Measurements from ENCODE around the gene ASCC1. TPM values are rescaled to one million over a fixed set of nuclear protein-coding genes. Genes with fewer than 3 reads are reported as not detected.

Gene ASCC1
- total RNA-seq, 1 experiment from 2014 or later: 22.4 TPM

DNA sequence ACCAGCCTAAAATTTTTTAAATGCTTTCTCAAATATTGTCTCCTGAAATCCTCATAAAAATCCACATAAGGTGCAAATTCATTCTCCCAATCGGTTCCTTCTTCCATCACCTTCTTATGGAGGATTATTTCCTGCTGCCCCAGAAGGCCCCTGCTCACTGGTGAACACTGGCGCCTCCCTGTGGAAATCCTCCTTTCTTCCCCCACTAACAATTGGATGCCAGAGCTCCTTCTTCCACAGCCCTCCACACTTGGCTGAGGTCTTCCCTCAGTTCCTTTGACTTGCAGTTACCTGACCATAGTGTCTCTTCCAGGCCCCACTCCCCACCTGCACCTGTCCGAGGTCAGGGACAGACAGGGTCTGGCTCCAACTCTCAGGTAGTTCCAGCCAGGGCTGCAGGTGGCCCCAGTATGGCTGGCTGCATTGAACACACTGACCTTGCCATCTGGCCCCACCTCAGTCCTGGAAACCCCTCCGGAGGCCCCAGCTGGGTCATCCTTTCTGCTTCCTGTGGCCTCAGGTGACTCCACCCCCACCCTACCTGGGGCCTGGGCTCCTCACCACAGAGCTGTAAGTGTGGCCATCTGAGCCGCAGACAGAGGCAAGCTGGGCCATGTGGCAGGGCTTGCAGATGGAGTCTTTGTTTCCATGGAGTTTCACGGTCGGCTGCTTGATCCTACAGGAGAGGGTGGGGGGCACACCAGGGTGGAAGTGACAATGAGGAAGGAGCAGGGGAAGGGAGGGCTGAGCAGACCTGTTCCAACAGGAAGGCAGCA lies 146.1 kb downstream of the ASCC1 start:
- peak; percentile 60 for DNase-seq (ENCODE audit: low read depth, low spot score)
- in situ Hi-C loops (cut with HindIII; ENCODE audit: low pct_unique_long_range_greater_than_20kb, low sequenced_read_pairs): no loop called here

GRCh38 chr10:72068901-72069446 lies 147.1 kb downstream of the ASCC1 start:
- in situ Hi-C loops (cut with HindIII; ENCODE audit: low pct_unique_long_range_greater_than_20kb, low sequenced_read_pairs): no loop called here
- DNase-seq (ENCODE audit: low read depth, low spot score): no peak

DNA sequence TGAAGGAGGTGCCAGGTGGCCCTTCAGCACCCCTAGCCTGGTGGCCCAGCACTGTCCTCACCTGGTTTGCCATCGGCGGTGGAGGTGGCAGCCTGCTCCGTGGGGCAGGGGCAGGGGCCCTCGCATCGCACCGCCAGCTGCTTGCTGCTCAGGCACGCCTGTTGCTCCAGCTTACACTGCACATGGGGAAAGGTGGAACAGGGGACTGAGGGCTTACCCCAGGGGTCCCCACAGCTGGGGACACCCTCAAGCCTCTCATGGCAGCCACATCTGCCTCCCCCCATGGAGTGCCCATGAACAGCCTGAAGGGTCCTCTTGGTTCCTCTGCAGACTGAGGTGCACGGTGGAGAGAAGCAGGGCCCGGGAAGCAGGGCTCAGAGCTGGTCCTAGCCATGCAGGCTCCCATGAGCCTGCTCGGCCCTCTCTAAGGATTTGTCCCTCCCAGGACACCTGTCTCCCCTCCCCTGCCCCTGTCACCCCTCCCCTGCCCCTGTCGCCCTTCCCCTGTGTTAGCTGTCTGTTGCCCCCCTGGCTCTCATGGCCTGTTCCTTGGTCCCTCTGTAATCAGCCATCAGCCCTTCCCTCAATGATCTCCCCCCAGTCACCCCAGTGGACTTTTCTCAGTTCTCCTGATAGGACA lies 147.8 kb downstream of the ASCC1 start:
- in situ Hi-C loops (cut with HindIII; ENCODE audit: low pct_unique_long_range_greater_than_20kb, low sequenced_read_pairs): no loop called here
- no peak for DNase-seq (ENCODE audit: low read depth, low spot score)

- no peak for DNase-seq (ENCODE audit: low read depth, low spot score)
- in situ Hi-C loops (cut with HindIII; ENCODE audit: low pct_unique_long_range_greater_than_20kb, low sequenced_read_pairs): no loop called here
Observed at GRCh38 chr10:72067463-72068125, 148.5 kb downstream of the ASCC1 start.

DNA sequence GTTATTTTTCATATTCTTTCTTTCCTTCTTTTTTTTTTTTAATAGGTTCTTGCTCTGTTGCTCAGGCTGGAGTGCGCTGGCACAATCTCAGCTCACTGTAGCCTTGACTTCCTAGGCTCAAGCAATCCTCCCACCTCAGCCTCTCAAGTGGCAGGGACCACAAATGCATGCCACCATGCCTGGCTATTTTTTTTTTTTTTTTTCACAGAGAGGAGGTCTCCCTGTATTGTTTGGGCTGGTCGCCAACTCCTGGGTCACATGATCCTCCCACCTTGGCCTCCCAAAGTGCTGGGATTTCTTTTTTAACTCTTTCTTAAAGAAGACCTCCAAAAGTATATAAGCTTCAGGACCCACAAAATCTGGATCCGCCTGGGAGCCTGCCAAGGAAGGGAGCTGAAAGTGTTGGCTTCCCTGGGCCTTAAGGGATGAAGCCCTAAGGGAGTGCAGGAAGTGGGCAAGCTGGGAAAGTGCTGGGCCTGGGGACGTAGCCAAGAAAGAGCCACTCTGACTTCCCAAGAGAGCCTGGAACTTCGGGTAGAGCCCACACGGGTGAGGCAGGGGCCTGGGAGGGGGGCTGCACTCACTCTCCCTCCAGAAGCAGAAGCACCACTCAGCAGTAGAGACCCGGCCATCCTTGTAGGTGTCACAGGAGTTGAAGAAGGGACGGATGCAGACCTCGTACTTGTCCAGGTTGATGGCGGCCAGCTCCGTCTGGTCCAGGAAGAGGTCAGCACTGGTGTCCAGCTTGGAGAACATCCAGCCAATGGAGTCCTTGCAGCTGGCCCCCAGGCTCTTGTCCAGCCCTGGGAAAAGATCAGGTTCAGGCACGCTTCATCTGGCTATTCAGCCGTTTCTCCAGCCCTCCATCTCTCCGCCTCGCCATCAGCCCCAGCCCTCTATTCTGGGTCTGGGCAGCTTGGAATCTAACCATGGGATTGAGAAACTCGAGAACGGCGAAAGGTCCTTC lies 149.5 kb downstream of the ASCC1 start:
- in situ Hi-C loops (cut with HindIII; ENCODE audit: low pct_unique_long_range_greater_than_20kb, low sequenced_read_pairs): no loop called here
- no peak for DNase-seq (ENCODE audit: low read depth, low spot score)

DNA sequence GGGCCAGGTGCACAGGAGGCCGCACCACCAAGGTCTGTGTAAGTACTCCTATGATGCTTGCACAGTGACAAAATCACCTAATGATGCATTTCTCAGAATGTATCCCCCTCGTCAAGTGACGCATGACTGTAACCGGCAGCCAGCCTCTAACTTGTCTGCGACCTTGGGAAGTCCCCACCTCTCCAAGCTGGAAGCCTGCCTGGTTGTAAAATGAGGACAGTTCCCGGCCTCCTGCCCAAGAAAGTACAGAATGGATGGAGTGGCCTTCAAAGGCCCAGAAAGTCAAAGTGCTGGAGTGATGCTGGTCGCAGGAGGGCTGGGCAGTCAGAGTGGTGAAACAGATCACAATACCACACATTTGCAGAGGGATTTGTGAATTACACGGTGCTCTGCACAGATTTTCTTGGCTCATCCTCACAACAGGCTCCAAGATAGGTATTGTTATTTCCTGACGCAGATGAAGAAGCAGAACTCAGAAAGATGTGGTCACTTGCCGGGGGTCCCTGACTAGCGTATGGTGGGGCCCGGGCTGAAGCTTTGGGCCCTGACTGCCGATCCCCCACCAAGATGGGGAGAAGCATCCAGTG lies 150.5 kb downstream of the ASCC1 start:
- in situ Hi-C loops (cut with HindIII; ENCODE audit: low pct_unique_long_range_greater_than_20kb, low sequenced_read_pairs): no loop called here
- no peak for DNase-seq (ENCODE audit: low read depth, low spot score)

- in situ Hi-C loops (cut with HindIII; ENCODE audit: low pct_unique_long_range_greater_than_20kb, low sequenced_read_pairs): no loop called here
- DNase-seq (ENCODE audit: low read depth, low spot score): no peak
Observed at GRCh38 chr10:72063703-72064391, 152.2 kb downstream of the ASCC1 start.

GRCh38 chr10:72062832-72063702 lies 153.0 kb downstream of the ASCC1 start:
- in situ Hi-C loops (cut with HindIII; ENCODE audit: low pct_unique_long_range_greater_than_20kb, low sequenced_read_pairs): no loop called here
- DNase-seq (ENCODE audit: low read depth, low spot score): no peak

DNA sequence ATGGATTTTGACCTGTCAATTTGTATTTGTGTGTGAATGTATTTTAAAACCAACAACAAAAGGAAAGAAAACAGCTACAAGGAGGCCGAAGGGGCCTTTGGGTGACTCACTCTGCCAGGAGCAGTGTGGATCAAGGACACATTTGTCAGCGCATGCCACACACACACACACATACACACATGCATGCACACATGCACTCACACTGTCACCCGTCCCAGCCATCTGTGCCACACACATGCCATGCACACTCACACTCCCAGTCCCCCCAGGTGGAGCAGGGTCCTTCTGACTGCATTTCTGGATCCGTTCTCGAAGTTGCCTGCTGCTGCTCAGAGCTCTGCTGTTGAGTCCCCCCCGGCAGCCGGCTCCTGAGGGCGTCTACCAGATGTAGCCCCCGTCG lies 153.7 kb downstream of the ASCC1 start:
- no peak for DNase-seq (ENCODE audit: low read depth, low spot score)
- in situ Hi-C loops (cut with HindIII; ENCODE audit: low pct_unique_long_range_greater_than_20kb, low sequenced_read_pairs): no loop called here

GRCh38 chr10:72061930-72062329 lies 154.1 kb downstream of the ASCC1 start:
- in situ Hi-C loops (cut with HindIII; ENCODE audit: low pct_unique_long_range_greater_than_20kb, low sequenced_read_pairs): no loop called here
- no peak for DNase-seq (ENCODE audit: low read depth, low spot score)

DNA sequence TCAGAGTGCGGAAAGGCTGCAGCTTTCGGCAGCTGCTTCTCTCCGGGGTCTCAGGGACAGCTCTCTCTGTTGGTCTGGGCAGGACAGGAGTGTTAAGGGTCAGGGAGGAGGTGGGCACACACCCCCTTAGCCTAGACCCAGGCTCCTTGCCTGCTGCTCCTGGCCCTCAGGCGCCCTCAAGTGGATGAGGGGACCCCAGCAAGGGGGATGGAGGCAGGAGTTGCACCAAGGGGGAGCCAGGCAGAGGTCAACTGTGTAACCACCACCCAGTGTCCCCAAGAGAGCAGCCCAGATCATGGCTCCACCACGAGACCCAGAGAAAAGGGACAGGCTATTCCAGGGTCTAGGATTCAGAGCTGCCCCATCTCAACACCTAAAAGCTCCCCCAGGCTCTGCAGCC lies 154.6 kb downstream of the ASCC1 start:
- in situ Hi-C loops (cut with HindIII; ENCODE audit: low pct_unique_long_range_greater_than_20kb, low sequenced_read_pairs): no loop called here
- DNase-seq (ENCODE audit: low read depth, low spot score): no peak

GRCh38 chr10:72059843-72060822 lies 155.9 kb downstream of the ASCC1 start:
- DNase-seq (ENCODE audit: low read depth, low spot score): no peak
- in situ Hi-C loops (cut with HindIII; ENCODE audit: low pct_unique_long_range_greater_than_20kb, low sequenced_read_pairs): no loop called here

DNA sequence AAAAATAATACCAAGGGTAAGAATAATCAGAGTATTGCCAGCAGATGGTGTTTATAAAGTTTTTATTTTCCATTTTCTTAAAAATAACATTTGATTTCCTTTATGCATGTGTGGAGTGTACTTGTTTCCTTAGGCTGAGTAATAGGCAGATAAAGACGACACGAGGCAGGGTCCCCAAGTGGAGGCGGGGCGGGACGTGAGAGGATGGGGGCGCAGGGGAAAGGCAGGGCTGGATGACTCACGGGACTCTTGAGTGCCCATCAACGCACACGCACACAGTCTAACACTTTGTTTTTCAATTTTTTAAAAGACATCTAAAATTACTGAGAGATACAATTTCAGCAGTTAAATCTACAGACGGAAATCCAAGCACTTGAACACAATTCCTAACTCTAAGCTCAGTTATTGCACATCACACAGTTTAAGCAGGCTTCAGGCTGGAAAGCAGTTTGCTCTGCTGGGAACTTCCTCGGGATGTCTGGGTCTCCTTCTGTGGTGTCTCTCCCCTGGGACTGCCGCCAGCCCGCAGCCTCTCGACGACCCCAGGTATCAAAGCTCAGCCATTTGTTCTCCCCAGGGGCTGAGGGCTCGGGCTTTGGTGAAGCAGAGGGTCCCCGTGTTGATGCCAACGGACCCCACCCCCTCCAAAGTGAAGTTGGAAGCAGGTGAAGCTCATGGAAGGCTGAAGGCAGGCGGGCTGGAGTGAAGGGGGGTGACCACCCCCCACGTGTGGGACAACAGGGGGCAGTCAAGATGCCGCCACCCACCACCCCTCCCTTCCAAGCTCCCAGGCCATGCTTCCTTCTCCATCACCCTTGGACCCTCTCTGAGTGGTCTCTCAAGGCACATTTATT lies 156.9 kb downstream of the ASCC1 start:
- in situ Hi-C loops (cut with HindIII; ENCODE audit: low pct_unique_long_range_greater_than_20kb, low sequenced_read_pairs): no loop called here
- DNase-seq (ENCODE audit: low read depth, low spot score): no peak

DNA sequence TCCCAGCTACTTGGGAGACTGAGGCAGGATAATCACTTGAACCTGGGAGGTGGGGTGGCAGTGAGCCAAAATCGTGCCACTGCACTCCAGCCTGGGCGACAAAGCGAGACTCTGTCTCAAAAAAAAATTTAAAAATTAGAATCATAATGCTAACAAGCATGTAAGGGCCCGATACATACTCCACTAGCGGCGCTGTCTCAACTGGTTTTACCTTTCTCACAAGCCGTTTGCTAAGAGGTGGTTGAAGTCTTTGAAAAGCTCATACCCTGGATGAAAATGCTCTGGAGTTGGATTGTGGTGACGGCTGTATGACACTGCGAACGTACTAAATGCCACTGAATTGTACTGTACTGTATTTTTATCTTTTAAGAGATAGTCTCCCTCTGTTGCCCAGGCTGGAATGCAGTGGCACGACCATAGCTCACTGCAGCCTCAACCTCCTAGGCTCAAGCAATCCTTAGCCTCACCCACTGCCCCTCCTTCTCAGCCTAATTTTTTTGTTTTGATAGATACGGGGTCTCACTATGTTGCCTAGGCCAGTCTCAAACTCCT lies 157.7 kb downstream of the ASCC1 start:
- DNase-seq (ENCODE audit: low read depth, low spot score): no peak
- in situ Hi-C loops (cut with HindIII; ENCODE audit: low pct_unique_long_range_greater_than_20kb, low sequenced_read_pairs): no loop called here
